T-cell (primary cell): ENCODE data around the gene GRIA3. TPM values are rescaled to one million over a fixed set of nuclear protein-coding genes. Genes with fewer than 3 reads are reported as not detected.

Experiments used
- ATAC-seq, 4 experiments: fragments of 200-7000 bp in 3 of 4; fragments of 150-1000 bp in 1 of 4; cut with Tn5 transposase; replicated peaks in 1 of 4; 1 replicate in 3 of 4; 2 replicates in 1 of 4; pipeline ENCODE4 v1.10.0; 2021; ENCODE audit warnings: moderate library complexity in 3 of 4, mild to moderate bottlenecking in 2 of 4, moderate number of reproducible peaks in 1 of 4
- CTCF ChIA-PET, 2 donors: fragments of 300-600 bp; sonication (Branson Sonifier 250); formaldehyde crosslinking; loops; one replicate each; lab custom pipeline; 2022; ENCODE audit warnings: antibody characterized with exemption in 2 of 2; lab: Charles Lee
- POLR2A ChIA-PET, 2 donors: fragments of 300-600 bp; sonication (Branson Sonifier 250); formaldehyde crosslinking; loops; one replicate each; lab custom pipeline; 2022; ENCODE audit warnings: antibody characterized with exemption in 2 of 2; lab: Charles Lee
- DNase-seq, 35 experiments: peaks; one replicate each; pipeline versions ENCODE4 v3.0.0 to v3.0.0-alpha.2; 2013 to 2023
- H3K27ac ChIP-seq: one replicate; pipeline ENCODE4 v1.5.1; 2013; ENCODE audit warnings: low read length
- H3K27me3 ChIP-seq, 2 experiments: replicated peaks in 1 of 2; 1 replicate in 1 of 2; 2 replicates in 1 of 2; pipeline versions ENCODE4 v1.6.1 to v1.7.0; 2013; ENCODE audit warnings: low read length in 1 of 2, mixed read lengths in 1 of 2; ENCODE audit not compliant: control insufficient read depth in 2 of 2, insufficient read depth in 2 of 2; ENCODE audit errors: extremely low read depth in 1 of 2
- H3K36me3 ChIP-seq, 2 donors: 1 replicate in 1 of 2; 2 replicates in 1 of 2; pipeline versions ENCODE4 v1.6.1 to v1.7.0; 2013; ENCODE audit warnings: low read length in 1 of 2; ENCODE audit not compliant: control insufficient read depth in 2 of 2, insufficient read depth in 1 of 2; ENCODE audit errors: extremely low read depth in 1 of 2
- H3K4me1 ChIP-seq, 2 experiments: 1 replicate in 1 of 2; 2 replicates in 1 of 2; pipeline versions ENCODE4 v1.6.1 to v1.7.0; 2013; ENCODE audit warnings: low read length in 2 of 2, mixed read lengths in 1 of 2; ENCODE audit not compliant: insufficient read depth in 2 of 2, control insufficient read depth in 1 of 2; ENCODE audit errors: extremely low read depth in 1 of 2
- H3K4me3 ChIP-seq, 2 donors: 1 replicate in 1 of 2; 2 replicates in 1 of 2; pipeline versions ENCODE4 v1.5.1 to v1.7.0; 2013; ENCODE audit warnings: mild to moderate bottlenecking in 2 of 2, low read length in 1 of 2, moderate library complexity in 1 of 2; ENCODE audit not compliant: control insufficient read depth in 1 of 2; ENCODE audit errors: extremely low read depth in 1 of 2
- H3K9me3 ChIP-seq: 2 replicates; pipeline ENCODE4 v1.7.0; 2013
- H3K27ac Mint-ChIP-seq, 2 donors: one replicate each; pipeline ENCODE4 v1.8.0; 2020 to 2021; ENCODE audit warnings: mild to moderate bottlenecking in 2 of 2, mixed read lengths in 2 of 2
- H3K27me3 Mint-ChIP-seq, 2 donors: one replicate each; pipeline ENCODE4 v1.8.0; 2021 to 2022; ENCODE audit warnings: mixed read lengths in 2 of 2
- H3K36me3 Mint-ChIP-seq: one replicate; pipeline ENCODE4 v1.8.0; 2021; ENCODE audit warnings: mixed read lengths
- H3K4me1 Mint-ChIP-seq, 3 donors: one replicate each; pipeline ENCODE4 v1.8.0; 2020 to 2022; ENCODE audit warnings: mixed read lengths in 3 of 3, mild to moderate bottlenecking in 1 of 3
- H3K4me3 Mint-ChIP-seq, 3 donors: one replicate each; pipeline ENCODE4 v1.8.0; 2020 to 2022; ENCODE audit warnings: mild to moderate bottlenecking in 3 of 3, mixed read lengths in 3 of 3, moderate library complexity in 3 of 3
- H3K9me3 Mint-ChIP-seq, 3 donors: one replicate each; pipeline ENCODE4 v1.8.0; 2020 to 2022; ENCODE audit warnings: mixed read lengths in 3 of 3
- WGBS: methylation state at CpG from one replicate; pipeline ENCODE4 v1.1.5; 2013; ENCODE audit warnings: missing lambda C conversion rate; ENCODE audit not compliant: insufficient coverage; 5-methylcytosine and 5-hydroxymethylcytosine counted together
- total RNA-seq, 35 experiments: library from RNA in 6 of 35; stranded (reverse) in 6 of 35; fragments of 120-200 nt in 1 of 35; gene quantifications; one replicate each; pipeline versions ENCODE4 v1.2.1 to v1.2.4 and lab custom pipeline; 2013 to 2026

Gene GRIA3
- total RNA-seq, 5 donors from 2014 or later (not counting 1 experiment from before 2014, with no cell fraction given): 0.82 TPM; not detected in 4

- H3K4me1 ChIP-seq: peaks cover 0 to 2% of the 10 kb centered on the region in 2 experiments
- Mint-ChIP-seq H3K27me3 (peaks cover 39 to 69% of the 10 kb centered on the region in 2 donors), H3K36me3 (no peaks in the 10 kb centered on the region), H3K27ac (no peak overlapping the region), H3K9me3 (no peaks in the 10 kb centered on the region), H3K4me1 (peaks cover 1 to 19% (median 18%) of the 10 kb centered on the region in 3 donors), H3K4me3 (no peak overlapping the region)
- no CpG with 5 or more reads among the region's 3 CpGs for WGBS
- H3K36me3 ChIP-seq: no peaks in the 10 kb centered on the region
- peaks cover 0 to 25% of the 10 kb centered on the region in 2 experiments for H3K27me3 ChIP-seq
- no peak overlapping the region for H3K27ac ChIP-seq
- ATAC-seq (no peak), DNase-seq (no peak)
- H3K4me3 ChIP-seq: no peak overlapping the region
- ChIA-PET POLR2A (interaction anchor here in 1 of 2 donors (0.7 kb wide), 1 partner anchor 175 kb away, joined by 3 read pairs; no protein-coding TSS in a partner anchor), CTCF (no interaction called here)
- H3K9me3 ChIP-seq: no peaks in the 10 kb centered on the region
Measured at GRCh38 chrX:123186801-123187200, 2.7 kb downstream of the GRIA3 start.

- H3K4me3 ChIP-seq: no peak overlapping the region
- H3K4me1 ChIP-seq: peaks cover 0 to 2% of the 10 kb centered on the region in 2 experiments
- H3K4me3 Mint-ChIP-seq: no peak overlapping the region
- no peaks in the 10 kb centered on the region for H3K9me3 Mint-ChIP-seq
- ChIA-PET POLR2A (no interaction called here), CTCF (no interaction called here)
- no peaks in the 10 kb centered on the region for H3K36me3 Mint-ChIP-seq
- no peak for ATAC-seq
- H3K27me3 Mint-ChIP-seq: peaks cover 29 to 61% of the 10 kb centered on the region in 2 donors
- H3K9me3 ChIP-seq: no peaks in the 10 kb centered on the region
- no CpG with 5 or more reads among the region's 3 CpGs for WGBS
- peaks cover 0 to 22% of the 10 kb centered on the region in 2 experiments for H3K27me3 ChIP-seq
- no peak overlapping the region for H3K27ac Mint-ChIP-seq
- H3K4me1 Mint-ChIP-seq: peaks cover 1 to 16% (median 13%) of the 10 kb centered on the region in 3 donors
- H3K36me3 ChIP-seq: no peaks in the 10 kb centered on the region
- no peak overlapping the region for H3K27ac ChIP-seq
- DNase-seq: no peak
Measured at GRCh38 chrX:123188081-123188480, 4.0 kb downstream of the GRIA3 start.

GRCh38 chrX:123189338-123189737 lies 5.3 kb downstream of the GRIA3 start:
- Histone ChIP-seq H3K9me3 (no peaks in the 10 kb centered on the region), H3K4me3 (no peak overlapping the region), H3K36me3 (no peaks in the 10 kb centered on the region), H3K27ac (no peak overlapping the region), H3K4me1 (peaks cover 0 to 2% of the 10 kb centered on the region in 2 experiments), H3K27me3 (peaks cover 0 to 11% of the 10 kb centered on the region in 2 experiments)
- H3K27me3 Mint-ChIP-seq: peaks cover 18 to 49% of the 10 kb centered on the region in 2 donors
- CTCF ChIA-PET: no interaction called here
- H3K4me1 Mint-ChIP-seq: peaks cover 0 to 7% (median under 1%) of the 10 kb centered on the region in 3 donors
- 100% methylated on average over 1 of the region's 8 CpGs for WGBS
- H3K9me3 Mint-ChIP-seq: no peaks in the 10 kb centered on the region
- ATAC-seq (no peak), DNase-seq (no peak)
- H3K36me3 Mint-ChIP-seq: no peaks in the 10 kb centered on the region
- POLR2A ChIA-PET: no interaction called here
- no peak overlapping the region for H3K27ac Mint-ChIP-seq
- no peak overlapping the region for H3K4me3 Mint-ChIP-seq

GRCh38 chrX:123190096-123190495 lies 6.0 kb downstream of the GRIA3 start:
- Histone ChIP-seq H3K4me3 (no peak overlapping the region), H3K27me3 (peaks cover 0 to 4% of the 10 kb centered on the region in 2 experiments), H3K4me1 (no peaks in the 10 kb centered on the region), H3K36me3 (no peaks in the 10 kb centered on the region), H3K27ac (no peak overlapping the region), H3K9me3 (no peaks in the 10 kb centered on the region)
- H3K27ac Mint-ChIP-seq: no peak overlapping the region
- ATAC-seq (no peak), DNase-seq (no peak)
- 60% methylated on average over 1 of the region's 6 CpGs for WGBS
- no peaks in the 10 kb centered on the region for H3K9me3 Mint-ChIP-seq
- no peaks in the 10 kb centered on the region for H3K36me3 Mint-ChIP-seq
- CTCF ChIA-PET: no interaction called here
- peaks cover 0 to 7% (median 0%) of the 10 kb centered on the region in 3 donors for H3K4me1 Mint-ChIP-seq
- no peak overlapping the region for H3K4me3 Mint-ChIP-seq
- peaks cover 17 to 49% of the 10 kb centered on the region in 2 donors for H3K27me3 Mint-ChIP-seq
- POLR2A ChIA-PET: no interaction called here

- Histone ChIP-seq H3K4me1 (no peaks in the 10 kb centered on the region), H3K4me3 (no peak overlapping the region), H3K36me3 (no peaks in the 10 kb centered on the region), H3K27ac (no peak overlapping the region), H3K9me3 (no peaks in the 10 kb centered on the region), H3K27me3 (no peaks in the 10 kb centered on the region)
- Mint-ChIP-seq H3K4me3 (no peak overlapping the region), H3K4me1 (no peaks in the 10 kb centered on the region), H3K36me3 (no peaks in the 10 kb centered on the region), H3K9me3 (no peaks in the 10 kb centered on the region), H3K27me3 (peaks cover 0 to 23% of the 10 kb centered on the region in 2 donors), H3K27ac (no peak overlapping the region)
- no CpG with 5 or more reads among the region's 4 CpGs for WGBS
- CTCF ChIA-PET: no interaction called here
- no peak for DNase-seq
- POLR2A ChIA-PET: no interaction called here
- ATAC-seq: no peak
Measured at GRCh38 chrX:123193101-123193500, 9.0 kb downstream of the GRIA3 start.

GRCh38 chrX:123199338-123199737 lies 15.3 kb downstream of the GRIA3 start:
- POLR2A ChIA-PET: no interaction called here
- Mint-ChIP-seq H3K27ac (no peak overlapping the region), H3K9me3 (no peaks in the 10 kb centered on the region), H3K27me3 (peaks cover 0 to 9% of the 10 kb centered on the region in 2 donors), H3K36me3 (no peaks in the 10 kb centered on the region), H3K4me1 (no peaks in the 10 kb centered on the region), H3K4me3 (no peak overlapping the region)
- no peak for DNase-seq
- H3K27ac ChIP-seq: no peak overlapping the region
- no peaks in the 10 kb centered on the region for H3K4me1 ChIP-seq
- no CpG with 5 or more reads among the region's 1 CpG for WGBS
- no peaks in the 10 kb centered on the region for H3K36me3 ChIP-seq
- no peak for ATAC-seq
- CTCF ChIA-PET: no interaction called here
- no peaks in the 10 kb centered on the region for H3K9me3 ChIP-seq
- no peak overlapping the region for H3K4me3 ChIP-seq
- no peaks in the 10 kb centered on the region for H3K27me3 ChIP-seq

GRCh38 chrX:123201720-123202119 lies 17.6 kb downstream of the GRIA3 start:
- H3K27ac ChIP-seq: no peak overlapping the region
- H3K4me3 Mint-ChIP-seq: no peak overlapping the region
- H3K4me1 ChIP-seq: no peaks in the 10 kb centered on the region
- ChIA-PET POLR2A (no interaction called here), CTCF (no interaction called here)
- no peak for DNase-seq
- H3K27me3 Mint-ChIP-seq: peaks cover 0 to 10% of the 10 kb centered on the region in 2 donors
- H3K27me3 ChIP-seq: no peaks in the 10 kb centered on the region
- no peaks in the 10 kb centered on the region for H3K4me1 Mint-ChIP-seq
- H3K27ac Mint-ChIP-seq: no peak overlapping the region
- no peak overlapping the region for H3K4me3 ChIP-seq
- H3K9me3 Mint-ChIP-seq: no peaks in the 10 kb centered on the region
- H3K9me3 ChIP-seq: no peaks in the 10 kb centered on the region
- no CpG with 5 or more reads among the region's 5 CpGs for WGBS
- no peaks in the 10 kb centered on the region for H3K36me3 Mint-ChIP-seq
- no peak for ATAC-seq
- H3K36me3 ChIP-seq: no peaks in the 10 kb centered on the region
